Fibroblast of pulmonary artery (primary cell): Measurements from ENCODE around the gene SHISA3.

Experiments used
- DNase-seq: peaks from one replicate; pipeline ENCODE4 v3.0.0-alpha.2; 2010; ENCODE audit warnings: low read depth
- H3K4me3 ChIP-seq: replicated peaks from 2 replicates; pipeline ENCODE4 v1.5.1; 2011; ENCODE audit warnings: low read depth, mild to moderate bottlenecking, control low read depth, low read length, moderate library complexity
- TF ChIP-seq, protein P1 (sequence below): IDR thresholded peaks from 2 replicates; pipeline ENCODE4 v1.5.1; 2011; ENCODE audit warnings: mild to moderate bottlenecking, control low read depth, low read length, inconsistent platforms; ENCODE audit errors: missing control alignments

SHISA3 gene

DNA sequence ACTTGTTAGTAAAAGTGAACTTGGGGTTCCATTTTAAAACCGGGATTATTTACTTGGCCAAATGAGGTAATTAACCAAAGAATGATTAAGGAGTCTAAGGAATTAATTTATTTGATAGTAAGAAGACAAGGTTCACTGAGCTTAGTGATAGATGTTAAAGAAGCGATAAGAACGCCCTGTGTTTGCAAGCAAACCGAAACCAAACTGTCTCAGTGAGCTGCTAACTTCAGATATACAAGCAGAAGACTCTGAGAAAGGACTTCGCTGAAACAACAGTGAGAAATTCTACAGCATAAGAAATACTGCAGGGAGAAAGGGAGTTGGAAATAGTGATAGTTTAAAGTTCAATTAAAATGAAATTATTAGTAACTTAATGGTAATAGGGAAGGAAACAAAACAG lies 37.6 kb upstream of the SHISA3 start:
- peak overlapping the region; percentile 39 for H3K4me3 ChIP-seq
- TF ChIP-seq, protein P1, sequence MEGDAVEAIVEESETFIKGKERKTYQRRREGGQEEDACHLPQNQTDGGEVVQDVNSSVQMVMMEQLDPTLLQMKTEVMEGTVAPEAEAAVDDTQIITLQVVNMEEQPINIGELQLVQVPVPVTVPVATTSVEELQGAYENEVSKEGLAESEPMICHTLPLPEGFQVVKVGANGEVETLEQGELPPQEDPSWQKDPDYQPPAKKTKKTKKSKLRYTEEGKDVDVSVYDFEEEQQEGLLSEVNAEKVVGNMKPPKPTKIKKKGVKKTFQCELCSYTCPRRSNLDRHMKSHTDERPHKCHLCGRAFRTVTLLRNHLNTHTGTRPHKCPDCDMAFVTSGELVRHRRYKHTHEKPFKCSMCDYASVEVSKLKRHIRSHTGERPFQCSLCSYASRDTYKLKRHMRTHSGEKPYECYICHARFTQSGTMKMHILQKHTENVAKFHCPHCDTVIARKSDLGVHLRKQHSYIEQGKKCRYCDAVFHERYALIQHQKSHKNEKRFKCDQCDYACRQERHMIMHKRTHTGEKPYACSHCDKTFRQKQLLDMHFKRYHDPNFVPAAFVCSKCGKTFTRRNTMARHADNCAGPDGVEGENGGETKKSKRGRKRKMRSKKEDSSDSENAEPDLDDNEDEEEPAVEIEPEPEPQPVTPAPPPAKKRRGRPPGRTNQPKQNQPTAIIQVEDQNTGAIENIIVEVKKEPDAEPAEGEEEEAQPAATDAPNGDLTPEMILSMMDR, result no peak
- DNase-seq, result peak; percentile 46

DNA sequence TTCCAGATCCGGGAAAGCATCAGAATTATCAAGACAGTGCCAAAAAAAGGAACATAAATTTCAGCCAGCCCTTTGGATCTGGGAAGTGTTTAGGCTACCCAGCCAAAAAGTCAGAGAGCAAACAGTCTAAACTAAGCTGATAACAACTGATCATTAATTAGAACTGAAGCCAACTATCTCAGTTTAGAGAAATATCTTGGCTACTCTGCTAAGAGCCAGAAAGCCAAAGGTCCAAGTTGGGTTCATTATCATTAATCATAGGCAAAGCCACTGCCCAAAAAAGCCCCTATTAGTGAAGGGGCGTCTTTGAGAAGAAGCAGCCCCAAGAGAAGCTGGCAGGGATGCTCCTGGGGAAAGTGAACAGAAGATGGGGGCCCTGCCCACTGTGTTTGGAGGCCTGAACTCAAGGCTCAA lies 37.0 kb upstream of the SHISA3 start:
- H3K4me3 ChIP-seq, result no peak overlapping the region
- TF ChIP-seq, protein P1, result no peak
- no peak for DNase-seq

DNA sequence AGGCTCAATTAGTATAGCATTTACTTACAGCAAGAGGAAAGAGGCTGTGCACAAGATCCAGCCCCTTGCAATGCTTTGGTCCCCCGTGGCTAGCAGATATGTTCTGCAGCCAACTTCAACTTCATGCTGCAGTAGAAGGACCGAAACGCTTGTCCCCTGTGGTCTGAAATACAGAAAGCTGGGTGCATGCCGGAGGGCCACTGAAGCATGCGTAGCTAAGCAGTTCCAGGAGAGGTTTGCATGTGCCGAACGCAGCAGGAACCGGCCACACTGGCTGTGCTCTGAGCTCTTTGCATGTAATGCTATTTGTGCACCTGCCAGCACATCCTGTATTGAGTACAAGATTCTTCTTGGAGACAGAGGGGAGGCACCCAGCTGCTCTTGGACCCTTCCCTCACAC lies 35.8 kb upstream of the SHISA3 start:
- H3K4me3 ChIP-seq, result no peak overlapping the region
- no peak for DNase-seq
- TF ChIP-seq, protein P1, result no peak

DNA sequence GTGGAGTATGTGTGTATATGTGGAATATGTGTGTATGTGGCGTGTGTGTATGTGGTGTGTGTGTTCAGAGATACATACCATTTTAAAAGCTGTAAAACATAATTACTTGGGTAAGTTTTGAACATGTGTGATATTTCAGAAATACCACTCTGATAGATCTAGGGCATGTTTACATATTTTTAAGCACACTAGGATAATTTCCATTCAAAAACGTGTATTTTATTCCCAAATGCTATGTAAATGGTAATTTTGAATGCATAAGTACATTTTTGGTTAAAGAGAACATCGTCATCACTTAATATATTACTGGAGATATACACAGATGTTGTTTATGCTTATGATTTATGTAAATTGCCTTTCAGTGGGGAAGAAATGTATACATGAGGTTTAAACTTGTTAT lies 34.7 kb upstream of the SHISA3 start:
- TF ChIP-seq, protein P1, result no peak
- no peak overlapping the region for H3K4me3 ChIP-seq
- no peak for DNase-seq

DNA sequence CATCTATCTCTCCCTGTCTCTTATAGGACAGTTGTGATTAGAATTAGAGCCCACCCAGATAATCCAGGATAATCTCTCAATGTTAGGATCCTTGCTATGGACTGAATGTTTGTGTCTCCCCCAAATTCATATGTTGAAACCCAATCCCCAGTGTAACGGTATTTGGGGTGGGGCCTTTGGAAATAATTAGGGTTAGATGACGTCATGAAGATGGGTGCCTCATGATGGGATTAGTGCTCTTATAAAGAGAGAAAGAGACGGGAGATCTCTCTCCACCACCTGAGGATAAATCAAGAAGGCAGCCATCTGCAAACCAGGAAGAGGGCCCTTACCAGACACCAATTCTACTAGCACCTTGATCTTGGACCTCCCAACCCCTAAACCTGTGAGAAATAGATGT lies 33.7 kb upstream of the SHISA3 start:
- TF ChIP-seq, protein P1, result no peak
- no peak overlapping the region for H3K4me3 ChIP-seq
- no peak for DNase-seq

- H3K4me3 ChIP-seq, result no peak overlapping the region
- no peak for DNase-seq
- TF ChIP-seq, protein P1, result no peak
These were observed 32.8 kb upstream of the SHISA3 start for GRCh38 chr4:42364266-42365053.

- no peak for DNase-seq
- H3K4me3 ChIP-seq, result no peak overlapping the region
- TF ChIP-seq, protein P1, result no peak
These were observed 30.3 kb upstream of the SHISA3 start for GRCh38 chr4:42366959-42367358.
